ENCODE results near the gene TTC6. TPM values are rescaled to one million over a fixed set of nuclear protein-coding genes. Genes with fewer than 3 reads are reported as not detected.

Gene TTC6
- total and polyA plus RNA-seq, 2 donors, result under 0.01 to 0.16 TPM

DNA sequence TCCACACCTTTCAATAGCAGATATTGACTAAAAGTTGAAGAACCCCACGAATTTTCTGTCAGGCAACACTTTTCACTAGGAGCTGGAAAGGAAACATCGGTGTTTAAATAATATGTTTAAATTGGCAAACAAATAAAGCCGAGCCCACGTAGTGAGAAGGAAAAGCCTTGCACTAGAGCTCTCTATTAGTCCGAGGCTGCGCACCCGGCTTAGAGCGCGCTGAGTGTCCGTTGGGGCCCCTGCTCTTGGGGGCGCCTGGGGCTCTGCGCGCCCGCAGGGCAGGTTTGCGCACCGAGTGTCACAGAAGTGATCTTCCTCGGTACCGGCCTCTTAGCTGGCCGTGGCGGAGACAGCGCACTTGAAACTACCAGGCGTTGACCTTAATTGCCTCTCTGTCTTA lies 6.4 kb downstream of the TTC6 start:
- Histone ChIP-seq H3K9me3 (ENCODE audit: control insufficient read depth in 2 of 2, insufficient read depth in 1 of 2, low read length in 1 of 2) (peaks cover 4 to 5% of the 10 kb centered on the region in 2 donors), H3K4me3 (ENCODE audit: low read length in 2 of 2) (no peak overlapping the region), H3K27ac (ENCODE audit: low read depth in 1 of 2, low read length in 1 of 2) (no peak overlapping the region), H3K27me3 (ENCODE audit: control insufficient read depth in 2 of 2, insufficient read depth in 1 of 2, low read length in 1 of 2) (peaks cover 50 to 77% of the 10 kb centered on the region in 2 donors), H3K4me1 (ENCODE audit: control insufficient read depth in 2 of 2, insufficient read depth in 2 of 2, low read length in 2 of 2) (no peaks in the 10 kb centered on the region), H3K36me3 (ENCODE audit: control insufficient read depth in 2 of 2, insufficient read depth in 2 of 2, low read length in 1 of 2) (no peaks in the 10 kb centered on the region)
- WGBS, result 17% methylated on average over 22 of the region's 22 CpGs
- no peak for DNase-seq (ENCODE audit: low read depth in 6 of 9, low spot score in 9 of 9)

DNA sequence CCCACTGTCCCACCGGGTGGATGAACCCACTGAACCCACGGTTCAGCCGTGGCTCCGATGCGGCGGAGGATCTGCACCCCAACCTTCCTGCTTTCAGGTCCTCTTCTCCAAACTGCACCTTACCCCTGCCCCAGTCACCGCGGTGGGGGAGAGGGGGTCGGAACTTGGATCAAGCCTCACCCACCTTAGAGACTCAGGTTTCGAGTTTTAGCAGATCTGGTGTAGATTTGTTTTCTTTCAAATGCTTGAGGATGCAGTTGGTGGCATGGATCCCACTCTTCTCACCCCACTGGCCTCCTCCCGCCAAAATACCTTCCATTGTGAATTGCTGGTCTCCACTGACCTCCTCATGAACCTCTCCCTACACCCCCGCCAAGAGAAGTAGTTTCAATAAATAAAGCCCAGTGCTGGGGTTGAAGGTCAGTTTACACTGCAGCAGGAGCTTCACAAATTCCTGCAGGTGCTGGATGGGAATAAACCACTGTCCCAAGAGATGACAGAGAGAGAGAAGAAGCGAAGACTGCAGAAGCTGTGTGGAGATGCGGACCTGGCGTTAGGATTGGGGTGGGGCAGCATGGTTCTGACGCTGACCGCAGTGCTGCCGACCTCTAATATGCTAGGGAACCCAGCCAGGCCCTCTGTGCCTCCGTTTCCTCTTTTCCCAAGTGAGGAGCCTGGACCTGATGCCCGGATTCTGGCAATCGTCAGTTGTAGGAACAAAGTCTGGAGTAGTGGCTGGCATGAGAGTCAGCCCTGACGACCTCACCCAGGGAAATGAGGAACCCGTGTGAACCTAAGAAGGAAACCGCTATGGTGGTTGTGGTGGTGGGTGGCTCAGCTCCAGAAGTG lies 7.4 kb downstream of the TTC6 start:
- DNase-seq (ENCODE audit: low read depth in 6 of 9, low spot score in 9 of 9), result no peak
- Histone ChIP-seq H3K4me1 (ENCODE audit: control insufficient read depth in 2 of 2, insufficient read depth in 2 of 2, low read length in 2 of 2) (no peaks in the 10 kb centered on the region), H3K9me3 (ENCODE audit: control insufficient read depth in 2 of 2, insufficient read depth in 1 of 2, low read length in 1 of 2) (peaks cover 0 to 4% of the 10 kb centered on the region in 2 donors), H3K27me3 (ENCODE audit: control insufficient read depth in 2 of 2, insufficient read depth in 1 of 2, low read length in 1 of 2) (peaks cover 41 to 67% of the 10 kb centered on the region in 2 donors), H3K4me3 (ENCODE audit: low read length in 2 of 2) (no peak overlapping the region), H3K36me3 (ENCODE audit: control insufficient read depth in 2 of 2, insufficient read depth in 2 of 2, low read length in 1 of 2) (no peaks in the 10 kb centered on the region), H3K27ac (ENCODE audit: low read depth in 1 of 2, low read length in 1 of 2) (no peak overlapping the region)
- WGBS, result 24% methylated on average over 24 of the region's 24 CpGs

DNA sequence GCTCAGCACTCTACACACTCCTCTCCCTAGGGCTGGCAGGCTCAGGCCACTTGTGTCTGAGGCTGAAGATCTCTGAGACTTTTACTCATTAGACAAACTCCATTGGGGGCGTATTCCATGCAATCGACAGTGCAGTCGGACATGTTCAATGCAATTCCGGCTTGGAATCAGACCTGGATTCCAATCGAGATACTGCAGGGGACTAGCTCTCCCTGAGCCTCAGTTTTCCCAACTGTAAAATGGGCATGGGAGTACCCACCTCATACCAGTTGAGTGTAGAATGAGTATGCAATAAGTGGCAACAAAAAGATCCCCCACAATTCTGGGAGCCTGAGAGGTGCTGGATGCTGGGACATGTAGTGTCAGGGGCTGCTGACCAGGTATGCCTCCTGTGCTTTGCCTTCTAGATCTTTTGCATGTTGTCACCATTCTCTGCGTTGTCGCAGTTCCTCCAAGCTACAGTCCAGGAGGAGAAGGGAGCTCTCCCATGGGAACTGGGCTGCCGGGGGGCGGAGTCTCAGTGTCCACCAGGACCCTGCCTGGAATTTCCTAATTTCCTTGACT lies 8.3 kb downstream of the TTC6 start:
- no peak for DNase-seq (ENCODE audit: low read depth in 6 of 9, low spot score in 9 of 9)
- H3K27me3 ChIP-seq (ENCODE audit: control insufficient read depth in 2 of 2, insufficient read depth in 1 of 2, low read length in 1 of 2), result peaks cover 33 to 58% of the 10 kb centered on the region in 2 donors
- 84% methylated on average over 9 of the region's 9 CpGs for WGBS
- no peak overlapping the region for H3K4me3 ChIP-seq (ENCODE audit: low read length in 2 of 2)
- H3K4me1 ChIP-seq (ENCODE audit: control insufficient read depth in 2 of 2, insufficient read depth in 2 of 2, low read length in 2 of 2), result no peaks in the 10 kb centered on the region
- peaks cover 0 to 2% of the 10 kb centered on the region in 2 donors for H3K9me3 ChIP-seq (ENCODE audit: control insufficient read depth in 2 of 2, insufficient read depth in 1 of 2, low read length in 1 of 2)
- no peak overlapping the region for H3K27ac ChIP-seq (ENCODE audit: low read depth in 1 of 2, low read length in 1 of 2)
- no peaks in the 10 kb centered on the region for H3K36me3 ChIP-seq (ENCODE audit: control insufficient read depth in 2 of 2, insufficient read depth in 2 of 2, low read length in 1 of 2)

DNA sequence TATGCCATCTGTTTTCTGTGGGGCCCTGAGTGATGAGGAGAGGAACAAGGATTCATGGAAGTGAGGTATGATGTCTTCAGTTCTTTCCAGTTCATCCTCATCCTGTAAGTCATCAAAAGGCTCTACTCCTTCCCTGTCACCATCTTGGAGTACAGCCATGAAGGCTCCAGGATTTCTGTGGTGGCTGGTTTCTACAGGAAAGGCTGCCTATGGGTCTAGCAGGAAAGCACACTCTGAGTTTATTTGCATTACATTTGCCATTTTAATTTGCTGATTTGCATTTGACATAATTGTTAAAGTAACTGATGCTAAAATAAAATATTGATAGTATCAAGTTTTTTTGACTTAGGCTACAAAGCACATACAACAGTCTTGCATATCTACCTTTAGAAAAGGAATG lies 11.2 kb downstream of the TTC6 start:
- Histone ChIP-seq H3K9me3 (ENCODE audit: control insufficient read depth in 2 of 2, insufficient read depth in 1 of 2, low read length in 1 of 2) (no peaks in the 10 kb centered on the region), H3K4me3 (ENCODE audit: low read length in 2 of 2) (no peak overlapping the region), H3K27me3 (ENCODE audit: control insufficient read depth in 2 of 2, insufficient read depth in 1 of 2, low read length in 1 of 2) (peaks cover 5 to 44% of the 10 kb centered on the region in 2 donors), H3K27ac (ENCODE audit: low read depth in 1 of 2, low read length in 1 of 2) (no peak overlapping the region), H3K4me1 (ENCODE audit: control insufficient read depth in 2 of 2, insufficient read depth in 2 of 2, low read length in 2 of 2) (no peaks in the 10 kb centered on the region), H3K36me3 (ENCODE audit: control insufficient read depth in 2 of 2, insufficient read depth in 2 of 2, low read length in 1 of 2) (no peaks in the 10 kb centered on the region)
- no peak for DNase-seq (ENCODE audit: low read depth in 6 of 9, low spot score in 9 of 9)

DNA sequence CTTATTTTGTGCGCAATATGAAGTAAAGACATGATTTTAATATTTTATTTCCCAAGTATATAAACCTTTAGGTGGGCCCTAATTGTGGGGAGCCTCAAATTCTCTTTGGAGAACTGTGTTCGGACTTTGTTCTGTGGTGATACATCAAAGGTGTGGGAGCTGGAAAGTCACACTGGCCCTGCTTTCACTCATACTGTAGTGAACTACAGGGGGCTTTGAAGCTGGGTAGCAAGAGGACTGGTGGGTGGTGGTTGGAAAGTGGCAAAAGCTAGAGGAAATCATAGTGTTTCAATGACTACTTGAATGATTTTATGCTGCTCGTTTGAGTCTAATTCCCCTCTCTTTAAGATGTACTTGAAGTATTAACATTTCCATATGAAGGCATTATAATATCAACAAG lies 13.2 kb downstream of the TTC6 start:
- 85% methylated on average over 3 of the region's 3 CpGs for WGBS
- no peaks in the 10 kb centered on the region for H3K36me3 ChIP-seq (ENCODE audit: control insufficient read depth in 2 of 2, insufficient read depth in 2 of 2, low read length in 1 of 2)
- no peak for DNase-seq (ENCODE audit: low read depth in 6 of 9, low spot score in 9 of 9)
- H3K4me1 ChIP-seq (ENCODE audit: control insufficient read depth in 2 of 2, insufficient read depth in 2 of 2, low read length in 2 of 2), result no peaks in the 10 kb centered on the region
- no peak overlapping the region for H3K27ac ChIP-seq (ENCODE audit: low read depth in 1 of 2, low read length in 1 of 2)
- H3K27me3 ChIP-seq (ENCODE audit: control insufficient read depth in 2 of 2, insufficient read depth in 1 of 2, low read length in 1 of 2), result peaks cover 0 to 25% of the 10 kb centered on the region in 2 donors
- H3K4me3 ChIP-seq (ENCODE audit: low read length in 2 of 2), result no peak overlapping the region
- H3K9me3 ChIP-seq (ENCODE audit: control insufficient read depth in 2 of 2, insufficient read depth in 1 of 2, low read length in 1 of 2), result no peaks in the 10 kb centered on the region

DNA sequence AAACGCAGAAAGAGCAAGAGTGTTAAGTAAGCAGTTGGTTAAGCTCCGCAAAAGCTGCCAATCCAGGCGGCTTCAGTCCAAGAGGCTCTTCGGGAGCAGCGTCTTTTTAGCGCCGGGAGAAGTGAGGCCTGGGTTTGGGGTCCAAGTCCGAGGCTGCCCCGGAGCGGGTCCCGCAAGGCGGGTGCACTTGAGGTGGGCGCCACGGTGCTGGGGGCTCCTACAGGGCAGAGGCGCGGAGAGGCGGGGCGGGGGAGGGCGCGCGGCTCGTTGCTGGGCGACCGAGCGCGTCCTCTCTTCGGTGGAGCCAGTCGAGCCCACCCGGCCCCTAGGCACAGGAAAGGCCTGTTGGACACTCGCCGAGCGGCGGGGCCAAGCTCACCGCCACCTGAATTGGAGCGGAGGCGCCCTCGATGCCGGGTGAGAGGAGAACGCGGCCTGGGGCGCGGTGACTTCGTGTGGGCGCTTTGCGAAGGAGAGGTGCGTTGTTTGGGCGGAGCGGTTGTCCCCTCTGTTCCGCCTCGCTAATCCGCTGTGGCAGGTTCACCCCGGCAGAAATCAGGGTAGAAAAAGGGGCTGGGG lies 15.6 kb downstream of the TTC6 start:
- Histone ChIP-seq H3K9me3 (ENCODE audit: control insufficient read depth in 2 of 2, insufficient read depth in 1 of 2, low read length in 1 of 2) (no peaks in the 10 kb centered on the region), H3K4me3 (ENCODE audit: low read length in 2 of 2) (no peak overlapping the region)
- WGBS, result 20% methylated on average over 52 of the region's 52 CpGs

DNA sequence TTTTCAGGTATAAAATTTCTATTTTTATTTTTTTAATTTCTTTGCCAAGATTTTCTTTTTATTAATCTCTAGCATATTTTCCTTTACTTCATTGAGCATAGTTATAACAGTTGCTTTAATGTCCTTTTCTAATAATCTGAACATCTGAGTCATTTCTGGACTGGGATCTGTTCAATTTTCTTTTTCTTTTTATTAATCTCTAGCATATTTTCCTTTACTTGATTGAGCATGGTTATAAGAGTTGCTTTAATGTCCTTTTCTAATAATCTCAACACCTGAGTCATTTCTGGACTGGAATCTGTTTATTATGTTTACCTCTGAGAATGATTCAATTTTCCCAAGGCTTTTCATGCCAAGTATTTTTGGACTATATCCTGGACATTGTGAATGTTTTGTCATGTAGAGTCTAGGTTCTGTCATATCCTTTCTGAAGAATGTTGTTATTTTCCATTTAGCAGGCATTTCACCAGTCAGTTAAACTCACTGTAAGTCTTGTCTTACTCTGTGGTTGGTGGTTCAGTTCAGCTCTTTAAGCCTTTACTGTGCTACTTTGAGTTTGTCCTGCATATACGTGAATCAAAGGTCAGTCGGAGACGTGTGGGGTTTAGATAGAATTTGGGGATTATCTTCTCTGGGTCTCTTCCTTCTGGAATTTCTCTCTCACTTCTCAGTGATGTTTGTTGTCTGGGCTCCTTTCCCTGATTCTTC lies 20.3 kb downstream of the TTC6 start:
- Histone ChIP-seq H3K36me3 (ENCODE audit: control insufficient read depth in 2 of 2, insufficient read depth in 2 of 2, low read length in 1 of 2) (no peaks in the 10 kb centered on the region), H3K4me3 (ENCODE audit: low read length in 2 of 2) (no peak overlapping the region), H3K4me1 (ENCODE audit: control insufficient read depth in 2 of 2, insufficient read depth in 2 of 2, low read length in 2 of 2) (no peaks in the 10 kb centered on the region), H3K27ac (ENCODE audit: low read depth in 1 of 2, low read length in 1 of 2) (no peak overlapping the region), H3K9me3 (ENCODE audit: control insufficient read depth in 2 of 2, insufficient read depth in 1 of 2, low read length in 1 of 2) (peaks cover 0 to 6% of the 10 kb centered on the region in 2 donors), H3K27me3 (ENCODE audit: control insufficient read depth in 2 of 2, insufficient read depth in 1 of 2, low read length in 1 of 2) (peaks cover 0 to 10% of the 10 kb centered on the region in 2 donors)
- 99% methylated on average over 3 of the region's 3 CpGs for WGBS
- DNase-seq (ENCODE audit: low read depth in 6 of 9, low spot score in 9 of 9), result no peak

More for the DNA sequence above, 15.6 kb downstream of the TTC6 start:
- Histone ChIP-seq H3K27me3 (ENCODE audit: control insufficient read depth in 2 of 2, insufficient read depth in 1 of 2, low read length in 1 of 2) (peaks cover 0 to 16% of the 10 kb centered on the region in 2 donors), H3K4me1 (ENCODE audit: control insufficient read depth in 2 of 2, insufficient read depth in 2 of 2, low read length in 2 of 2) (no peaks in the 10 kb centered on the region), H3K27ac (ENCODE audit: low read depth in 1 of 2, low read length in 1 of 2) (no peak overlapping the region), H3K36me3 (ENCODE audit: control insufficient read depth in 2 of 2, insufficient read depth in 2 of 2, low read length in 1 of 2) (no peaks in the 10 kb centered on the region)
- no peak for DNase-seq (ENCODE audit: low read depth in 6 of 9, low spot score in 9 of 9)

DNA sequence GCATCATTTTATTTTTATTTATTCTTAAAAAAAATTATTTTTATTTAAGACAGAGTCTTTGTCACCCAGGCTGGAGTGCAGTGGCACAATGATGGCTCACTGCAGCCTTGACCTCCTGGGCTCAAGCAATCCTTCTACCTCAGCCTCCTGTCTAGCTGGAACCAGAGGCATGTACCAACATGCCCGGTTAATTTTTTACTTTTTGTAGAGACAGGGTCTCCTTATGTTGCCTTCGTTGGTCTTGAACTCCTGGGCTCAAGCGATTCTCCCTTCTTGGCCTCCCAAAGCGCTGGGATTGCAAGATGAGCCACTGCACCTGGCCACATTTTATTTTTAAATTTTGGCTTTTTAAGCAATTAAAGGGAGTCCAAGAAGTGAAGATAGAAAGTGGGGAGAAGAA lies 21.4 kb downstream of the TTC6 start:
- Histone ChIP-seq H3K27ac (ENCODE audit: low read depth in 1 of 2, low read length in 1 of 2) (no peak overlapping the region), H3K36me3 (ENCODE audit: control insufficient read depth in 2 of 2, insufficient read depth in 2 of 2, low read length in 1 of 2) (no peaks in the 10 kb centered on the region), H3K27me3 (ENCODE audit: control insufficient read depth in 2 of 2, insufficient read depth in 1 of 2, low read length in 1 of 2) (peaks cover 0 to 8% of the 10 kb centered on the region in 2 donors), H3K4me3 (ENCODE audit: low read length in 2 of 2) (no peak overlapping the region), H3K4me1 (ENCODE audit: control insufficient read depth in 2 of 2, insufficient read depth in 2 of 2, low read length in 2 of 2) (no peaks in the 10 kb centered on the region), H3K9me3 (ENCODE audit: control insufficient read depth in 2 of 2, insufficient read depth in 1 of 2, low read length in 1 of 2) (peaks cover 0 to 6% of the 10 kb centered on the region in 2 donors)
- WGBS, result 96% methylated on average over 4 of the region's 4 CpGs
- DNase-seq (ENCODE audit: low read depth in 6 of 9, low spot score in 9 of 9), result no peak
